HepG2 (cell line): ENCODE results near the gene ELP1. TPM values are rescaled to one million over a fixed set of nuclear protein-coding genes. Genes with fewer than 3 reads are reported as not detected.

Source experiments
- AKNA ChIP-seq: sonication (generic); formaldehyde crosslinking; IDR thresholded peaks from 2 replicates; pipeline ENCODE4 v1.4.0; 2020; ENCODE audit warnings: missing genetic modification reagents, borderline replicate concordance
- FOXK1 ChIP-seq: sonication (generic); formaldehyde crosslinking; IDR thresholded peaks from 2 replicates; pipeline ENCODE4 v1.4.0; 2020; ENCODE audit warnings: low read depth, missing genetic modification reagents, borderline replicate concordance
- HINFP ChIP-seq: sonication (generic); formaldehyde crosslinking; IDR thresholded peaks from 2 replicates; pipeline ENCODE4 v1.4.0; 2020; ENCODE audit warnings: low read depth, mild to moderate bottlenecking, missing genetic modification reagents
- HNF1A ChIP-seq, 2 experiments: sonication (generic) in 1 of 2; formaldehyde crosslinking in 1 of 2; IDR thresholded peaks; 2 replicates each; pipeline versions ENCODE4 v1.4.0 to v1.6.1; 2016 to 2020; ENCODE audit warnings: borderline replicate concordance in 1 of 2, low read depth in 1 of 2, mild to moderate bottlenecking in 1 of 2, missing genetic modification reagents in 1 of 2
- HNRNPLL ChIP-seq: fragments of 200-400 bp; formaldehyde crosslinking; IDR thresholded peaks from 2 replicates; pipeline ENCODE4 v1.6.1; 2017; ENCODE audit warnings: mild to moderate bottlenecking, low read depth, low read length; ENCODE audit not compliant: poor library complexity, severe bottlenecking
- HOXD1 ChIP-seq: sonication (generic); formaldehyde crosslinking; IDR thresholded peaks from 2 replicates; pipeline ENCODE4 v1.5.0; 2020; ENCODE audit warnings: missing genetic modification reagents
- MNT ChIP-seq: fragments of 450-650 bp; IDR thresholded peaks from 2 replicates; pipeline ENCODE4 v1.6.1; 2016
- MYNN ChIP-seq: sonication (generic); formaldehyde crosslinking; IDR thresholded peaks from 2 replicates; pipeline ENCODE4 v1.4.0; 2020; ENCODE audit warnings: mild to moderate bottlenecking, low read depth, missing genetic modification reagents
- THAP8 ChIP-seq: sonication (generic); formaldehyde crosslinking; IDR thresholded peaks from 2 replicates; pipeline ENCODE4 v1.5.1; 2020; ENCODE audit warnings: missing genetic modification reagents, mild to moderate bottlenecking, borderline replicate concordance
- ZBTB42 ChIP-seq: sonication (generic); formaldehyde crosslinking; IDR thresholded peaks from 2 replicates; pipeline ENCODE4 v1.5.0; 2020; ENCODE audit warnings: mild to moderate bottlenecking, missing genetic modification reagents
- ZNF333 ChIP-seq: sonication (generic); formaldehyde crosslinking; IDR thresholded peaks from 2 replicates; pipeline ENCODE4 v1.4.0; 2020; ENCODE audit warnings: mild to moderate bottlenecking, missing genetic modification reagents, borderline replicate concordance
- polyA plus RNA-seq, 8 experiments: library from polyadenylated mRNA; depleted of rRNA in 3 of 8; stranded (reverse) in 7 of 8; unstranded in 1 of 8; fragments of >200 nt; fragmentation: Illumina TruSeq in 4 of 8; extraction: Trizol in 4 of 8; gene quantifications; 2 replicates each; pipeline versions ENCODE4 v1.2.1 to v1.2.3, GENCODE V29; 2011 to 2016; ENCODE audit warnings: low read depth in 4 of 8, missing spikeins in 1 of 8, mixed read lengths in 1 of 8; ENCODE audit not compliant: insufficient read depth in 1 of 8
- total RNA-seq, 5 experiments: library from RNA; depleted of rRNA; stranded (reverse); fragments of >200 nt; fragmentation: Illumina TruSeq; extraction: Trizol; gene quantifications; 2 replicates each; pipeline ENCODE4 v1.2.3, GENCODE V29; 2016; ENCODE audit warnings: low read depth in 1 of 5

Gene ELP1
- total and polyA plus RNA-seq, 2 of the 13 experiments (the other 11 are each of a cell fraction or from before 2014, with no cell fraction given), result 157 to 275 TPM

GRCh38 chr9:108885643-108886348 lies 48.1 kb downstream of the ELP1 start (continued):
- TF ChIP-seq HNF1A (IDR thresholded peaks at IDR 0.05; ENCODE audit: low read depth) (peak; percentile 80; the same call in 1 of the 2 replicates), HNF1A (CRISPR knock-in tag; IDR thresholded peaks at IDR 0.05; ENCODE audit: borderline replicate concordance) (peak; percentile 94), AKNA (CRISPR knock-in tag) (no peak), HOXD1 (CRISPR knock-in tag) (0 out of 2 replicates have a peak, but pooled peaks have one; percentile 79), HNRNPLL (no peak), MNT (peak; percentile 51), MYNN (no peak), HINFP (no peak), ZNF333 (no peak), ZBTB42 (no peak), THAP8 (CRISPR knock-in tag) (no peak), FOXK1 (peak; percentile 94)
